OCI-LY3 (cell line): ENCODE data around the gene TSEN54.

ENCODE experiments used
- CTCF ChIP-seq: fragments of 200-600, 300-600 bp; sonication (generic); IDR thresholded peaks from 2 replicates; pipeline ENCODE4 v1.5.1; 2014; ENCODE audit warnings: antibody characterized with exemption, low read length, low read depth
- EZH2phosphoT487 ChIP-seq: fragments of 200-600 bp; shearing (Covaris generic); IDR thresholded peaks from 2 replicates; pipeline ENCODE4 v1.6.1; 2018; ENCODE audit warnings: antibody characterized with exemption, mixed run types, low read depth

- no peak for TF ChIP-seq CTCF
- no peak for TF ChIP-seq EZH2phosphoT487
Measured at GRCh38 chr17:75573994-75574393, 57.7 kb downstream of the TSEN54 start.
